RWPE2 (cell line): ENCODE data around the gene MEGF8.

Experiments
- ATAC-seq: fragments of 200-7000 bp; cut with Tn5 transposase; 3 replicates; pipeline ENCODE4 v1.9.1; 2021; ENCODE audit warnings: low read depth
- DNase-seq: peaks from one replicate; pipeline ENCODE4 v3.0.0-alpha.2; 2020; ENCODE audit warnings: low spot score
- H3K27ac ChIP-seq: fragments of 450-650 bp; 2 replicates; pipeline ENCODE4 v1.5.1; 2017; ENCODE audit warnings: mild to moderate bottlenecking; ENCODE audit not compliant: poor library complexity, severe bottlenecking
- H3K27me3 ChIP-seq: fragments of 250-450 bp; sonication (Bioruptor Pico); 2 replicates; pipeline ENCODE4 v1.5.1; 2021; ENCODE audit warnings: mild to moderate bottlenecking, moderate library complexity; ENCODE audit not compliant: insufficient read depth, poor library complexity, severe bottlenecking
- H3K36me3 ChIP-seq: fragments of 250-450 bp; sonication (Bioruptor Pico); 2 replicates; pipeline ENCODE4 v1.5.1; 2020; ENCODE audit warnings: low read depth, mild to moderate bottlenecking, moderate library complexity
- H3K4me1 ChIP-seq: fragments of 250-450 bp; sonication (Bioruptor Pico); 2 replicates; pipeline ENCODE4 v1.5.1; 2021; ENCODE audit warnings: mild to moderate bottlenecking, moderate library complexity; ENCODE audit not compliant: insufficient read depth, poor library complexity, severe bottlenecking
- H3K4me3 ChIP-seq: fragments of 250-450 bp; sonication (Bioruptor Pico); 2 replicates; pipeline ENCODE4 v1.5.1; 2021; ENCODE audit warnings: mild to moderate bottlenecking, moderate library complexity; ENCODE audit not compliant: severe bottlenecking
- H3K9me3 ChIP-seq: fragments of 250-450 bp; sonication (Bioruptor Pico); 2 replicates; pipeline ENCODE4 v1.5.1; 2021; ENCODE audit warnings: mild to moderate bottlenecking, moderate library complexity; ENCODE audit not compliant: severe bottlenecking
- TF ChIP-seq, protein P1 (sequence below): fragments of 450-650 bp; IDR thresholded peaks from one replicate; pipeline ENCODE4 v1.5.1; 2017; ENCODE audit warnings: mild to moderate bottlenecking, moderate library complexity; ENCODE audit not compliant: poor library complexity, severe bottlenecking

Gene MEGF8

DNA sequence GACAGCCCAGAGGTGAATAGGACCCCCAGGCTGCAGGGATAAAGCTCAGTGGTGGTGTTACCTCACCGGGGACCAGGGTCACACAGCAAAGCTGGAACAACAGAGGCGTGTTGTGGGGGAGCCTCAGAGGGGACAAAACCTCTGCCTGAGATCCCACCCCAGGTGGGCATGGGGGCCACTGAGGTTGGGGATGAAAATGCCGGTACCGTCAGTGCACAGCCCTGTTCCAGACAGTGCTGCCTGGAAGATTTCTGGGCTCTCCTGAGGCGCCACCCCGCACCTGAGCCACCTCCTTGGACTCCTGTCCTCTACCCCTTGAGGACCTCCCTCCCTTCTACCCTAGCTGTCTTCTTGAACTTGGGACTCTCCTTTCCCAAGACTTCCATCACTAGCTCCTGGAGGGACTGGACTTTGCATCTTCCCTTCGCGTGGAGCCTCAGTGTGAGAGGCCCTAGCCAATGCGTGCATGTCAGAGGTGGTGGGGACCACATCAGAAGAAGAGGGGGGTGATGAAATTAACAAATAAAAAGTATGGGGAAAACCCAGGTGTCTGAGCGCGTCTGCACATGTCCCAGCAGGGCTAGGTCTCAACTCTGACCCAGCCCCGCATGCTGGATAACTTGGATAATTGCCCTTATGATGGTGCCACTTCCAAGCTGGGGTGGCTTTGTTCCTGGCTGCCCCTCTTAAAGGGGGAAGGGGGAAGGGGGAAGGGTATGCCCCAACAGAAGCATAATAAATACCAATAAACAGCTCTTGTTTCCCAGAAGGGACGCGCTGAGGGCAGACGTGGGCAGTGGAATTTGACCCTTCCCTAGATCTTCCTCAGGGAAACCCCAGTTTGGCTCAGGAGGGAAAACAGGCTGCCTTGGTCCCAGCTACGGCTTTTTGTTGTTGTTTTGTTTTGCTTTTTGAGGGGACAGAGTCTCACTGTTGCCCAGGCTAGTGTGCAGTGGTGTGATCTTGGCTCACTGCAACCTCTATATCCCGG, 53.1 kb downstream of the MEGF8 start:
- TF ChIP-seq, protein P1, sequence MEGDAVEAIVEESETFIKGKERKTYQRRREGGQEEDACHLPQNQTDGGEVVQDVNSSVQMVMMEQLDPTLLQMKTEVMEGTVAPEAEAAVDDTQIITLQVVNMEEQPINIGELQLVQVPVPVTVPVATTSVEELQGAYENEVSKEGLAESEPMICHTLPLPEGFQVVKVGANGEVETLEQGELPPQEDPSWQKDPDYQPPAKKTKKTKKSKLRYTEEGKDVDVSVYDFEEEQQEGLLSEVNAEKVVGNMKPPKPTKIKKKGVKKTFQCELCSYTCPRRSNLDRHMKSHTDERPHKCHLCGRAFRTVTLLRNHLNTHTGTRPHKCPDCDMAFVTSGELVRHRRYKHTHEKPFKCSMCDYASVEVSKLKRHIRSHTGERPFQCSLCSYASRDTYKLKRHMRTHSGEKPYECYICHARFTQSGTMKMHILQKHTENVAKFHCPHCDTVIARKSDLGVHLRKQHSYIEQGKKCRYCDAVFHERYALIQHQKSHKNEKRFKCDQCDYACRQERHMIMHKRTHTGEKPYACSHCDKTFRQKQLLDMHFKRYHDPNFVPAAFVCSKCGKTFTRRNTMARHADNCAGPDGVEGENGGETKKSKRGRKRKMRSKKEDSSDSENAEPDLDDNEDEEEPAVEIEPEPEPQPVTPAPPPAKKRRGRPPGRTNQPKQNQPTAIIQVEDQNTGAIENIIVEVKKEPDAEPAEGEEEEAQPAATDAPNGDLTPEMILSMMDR, result no peak
- Histone ChIP-seq H3K27ac (no peak overlapping the region), H3K4me3 (no peak overlapping the region), H3K9me3 (no peaks in the 10 kb centered on the region), H3K36me3 (no peaks in the 10 kb centered on the region), H3K27me3 (no peaks in the 10 kb centered on the region), H3K4me1 (no peaks in the 10 kb centered on the region)
- DNase-seq (no peak), ATAC-seq (peak; percentile 22; the same call in 2 of the 3 replicates)

DNA sequence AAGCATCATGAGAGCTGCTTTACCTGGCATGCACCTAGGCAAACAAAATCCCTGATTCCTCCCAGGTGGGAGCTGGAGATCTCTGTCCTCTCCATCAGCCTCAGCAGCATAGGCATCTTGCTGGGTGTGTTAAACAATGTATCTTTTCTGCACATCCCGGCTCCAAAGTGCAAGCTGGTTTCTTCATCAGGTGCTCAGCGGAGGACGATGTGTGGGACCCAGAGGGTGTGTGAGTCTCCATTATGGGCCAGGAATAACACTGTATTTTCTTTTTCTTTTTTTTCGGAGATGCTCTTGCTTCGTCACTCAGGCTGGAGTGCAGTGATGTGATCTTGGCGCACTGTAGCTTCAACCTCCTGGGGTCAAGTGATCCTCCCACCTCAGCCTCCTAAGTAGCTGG, 54.7 kb downstream of the MEGF8 start:
- no peak for ATAC-seq
- no peaks in the 10 kb centered on the region for H3K27me3 ChIP-seq
- no peaks in the 10 kb centered on the region for H3K9me3 ChIP-seq
- no peaks in the 10 kb centered on the region for H3K4me1 ChIP-seq
- TF ChIP-seq, protein P1, result no peak
- no peaks in the 10 kb centered on the region for H3K36me3 ChIP-seq
- DNase-seq, result no peak
- H3K27ac ChIP-seq, result no peak overlapping the region
- no peak overlapping the region for H3K4me3 ChIP-seq

DNA sequence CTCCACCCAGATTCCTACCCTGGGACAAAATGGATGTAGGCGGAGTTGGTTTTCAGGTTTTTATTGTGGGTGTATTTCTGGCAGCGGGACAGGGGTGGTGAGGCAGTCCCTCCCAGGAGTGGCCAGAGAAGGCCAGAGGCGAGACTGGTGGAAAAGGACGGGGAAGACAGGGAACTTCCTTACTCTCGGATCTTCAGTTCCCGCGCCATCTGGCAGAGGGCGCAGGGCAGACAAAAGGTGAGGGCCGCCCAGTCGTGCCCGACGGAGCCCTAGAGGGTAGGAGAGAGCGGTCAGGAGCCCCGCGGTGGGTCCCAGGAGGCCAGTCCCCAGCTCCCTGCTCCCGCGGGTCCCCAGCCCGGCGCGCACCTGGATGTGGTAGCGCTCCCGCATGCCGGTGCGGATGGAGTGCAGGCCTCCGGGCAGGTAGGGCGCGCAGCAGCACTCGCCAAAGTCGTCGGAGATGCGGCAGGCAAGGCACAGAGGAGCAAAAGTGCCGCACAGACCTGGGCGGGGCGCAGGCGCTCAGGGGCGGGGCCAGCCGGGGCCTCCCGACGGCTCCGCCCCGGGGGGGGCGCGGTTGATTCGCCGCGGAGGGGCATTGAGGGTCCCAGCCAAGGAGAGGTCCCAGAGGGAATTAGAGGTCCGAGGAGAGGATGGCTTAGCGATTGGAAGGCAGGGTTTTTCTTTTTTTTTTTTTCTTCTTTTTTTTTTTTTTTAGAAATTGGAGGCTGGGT, 61.7 kb downstream of the MEGF8 start:
- no peaks in the 10 kb centered on the region for H3K9me3 ChIP-seq
- no peak for DNase-seq
- no peaks in the 10 kb centered on the region for H3K36me3 ChIP-seq
- peak; percentile 94 for ATAC-seq
- TF ChIP-seq, protein P1, result peak; percentile 69
- H3K27me3 ChIP-seq, result peaks cover 6% of the 10 kb centered on the region
- no peaks in the 10 kb centered on the region for H3K4me1 ChIP-seq
- peak overlapping the region; percentile 12 for H3K27ac ChIP-seq
- peak overlapping the region; percentile 37 for H3K4me3 ChIP-seq

DNA sequence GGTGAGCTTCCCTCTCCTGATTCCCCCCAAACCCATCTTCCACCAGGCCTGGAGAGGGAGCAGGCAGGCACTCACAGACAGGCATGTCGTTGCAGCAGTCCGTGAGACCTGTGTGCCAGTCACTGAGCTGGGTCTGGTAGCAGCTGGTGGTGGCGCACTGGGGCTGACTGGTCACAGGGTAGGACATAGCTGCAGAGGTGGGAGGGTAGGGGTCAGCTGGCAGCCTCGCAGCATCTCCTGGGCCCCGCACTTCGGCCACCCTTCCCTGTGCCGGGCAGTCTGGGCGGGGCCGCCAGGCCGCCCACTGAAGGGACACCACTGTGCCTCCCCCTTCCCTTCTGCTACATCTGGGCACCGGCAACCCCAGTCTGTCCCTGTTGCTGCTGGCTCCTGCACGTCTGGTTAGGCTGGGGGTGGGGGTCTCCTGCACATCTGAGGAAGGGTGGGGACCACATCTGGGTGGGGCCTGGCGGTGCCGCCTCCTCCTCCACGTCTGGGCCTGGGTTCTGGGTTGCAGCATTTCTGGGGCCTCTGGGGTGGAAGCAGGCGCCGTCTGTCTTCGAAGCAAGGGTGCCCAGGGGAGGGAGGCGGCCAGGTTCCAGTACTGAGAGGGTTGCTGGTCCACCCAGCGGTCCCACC, 63.5 kb downstream of the MEGF8 start:
- TF ChIP-seq, protein P1, result no peak
- no peak for ATAC-seq
- no peak for DNase-seq

More for the DNA sequence above, 63.5 kb downstream of the MEGF8 start:
- no peaks in the 10 kb centered on the region for H3K9me3 ChIP-seq
- no peaks in the 10 kb centered on the region for H3K36me3 ChIP-seq
- H3K4me1 ChIP-seq, result no peaks in the 10 kb centered on the region
- peaks cover 6% of the 10 kb centered on the region for H3K27me3 ChIP-seq
- no peak overlapping the region for H3K27ac ChIP-seq
- no peak overlapping the region for H3K4me3 ChIP-seq
